ENCODE measurements around the gene COL4A1.
A peak's percentile ranks its signal among the peaks of the same experiment; 100 is the strongest.

COL4A1 gene

GRCh38 chr13:110109910-110110309 lies 197.0 kb downstream of the COL4A1 start:
- peak in 8 of 10 donors; percentile 38 to 95 (median 76) for DNase-seq
- intact Hi-C loops (cut with DNase I), result loop anchor here (5.0 to 10.0 kb wide), 2 partner anchors 315 to 1148 kb away; no protein-coding TSS in a partner anchor

GRCh38 chr13:110109140-110109783 lies 197.7 kb downstream of the COL4A1 start:
- DNase-seq, result no peak
- intact Hi-C loops (cut with DNase I), result loop anchor here (5.0 to 10.0 kb wide), 2 partner anchors 314 to 1147 kb away; no protein-coding TSS in a partner anchor

- intact Hi-C loops (cut with DNase I), result loop anchor here (5.0 to 10.0 kb wide), 2 partner anchors 314 to 1146 kb away; no protein-coding TSS in a partner anchor
- peak; percentile 70 to 98 (median 83) for DNase-seq
Observed at GRCh38 chr13:110108348-110109139, 198.4 kb downstream of the COL4A1 start.

- DNase-seq, result no peak
- intact Hi-C loops (cut with DNase I), result loop anchor here (5.0 to 10.0 kb wide), 2 partner anchors 313 to 1145 kb away; no protein-coding TSS in a partner anchor
Observed at GRCh38 chr13:110107568-110108347, 199.2 kb downstream of the COL4A1 start.

- peak in 3 of 10 donors; percentile 38 to 78 (median 48) for DNase-seq
- intact Hi-C loops (cut with DNase I), result loop anchor here (5.0 to 10.0 kb wide), 2 partner anchors 312 to 1144 kb away; no protein-coding TSS in a partner anchor
Observed at GRCh38 chr13:110106726-110107125, 200.2 kb downstream of the COL4A1 start.

- no peak for DNase-seq
- intact Hi-C loops (cut with DNase I), result loop anchor here (5.0 to 10.0 kb wide), 2 partner anchors 310 to 1143 kb away; no protein-coding TSS in a partner anchor
Observed at GRCh38 chr13:110105136-110105535, 201.8 kb downstream of the COL4A1 start.

GRCh38 chr13:110103534-110103933 lies 203.4 kb downstream of the COL4A1 start:
- intact Hi-C loops (cut with DNase I), result loop anchor here (10.0 kb wide), 1 partner anchor 309 kb away; no protein-coding TSS in a partner anchor

GRCh38 chr13:110103026-110103425 lies 203.9 kb downstream of the COL4A1 start:
- intact Hi-C loops (cut with DNase I), result loop anchor here (10.0 kb wide), 1 partner anchor 308 kb away; no protein-coding TSS in a partner anchor
- DNase-seq, result no peak

More at GRCh38 chr13:110103534-110103933, 203.4 kb downstream of the COL4A1 start:
- DNase-seq, result no peak

GRCh38 chr13:110102053-110102452 lies 204.9 kb downstream of the COL4A1 start:
- intact Hi-C loops (cut with DNase I), result loop anchor here (10.0 kb wide), 1 partner anchor 307 kb away; no protein-coding TSS in a partner anchor
- DNase-seq, result no peak

- DNase-seq, result no peak
- intact Hi-C loops (cut with DNase I), result loop anchor here (10.0 kb wide), 1 partner anchor 305 kb away; no protein-coding TSS in a partner anchor
Observed at GRCh38 chr13:110099922-110100321, 207.0 kb downstream of the COL4A1 start.
